Stimulated activated memory B cell treated with anti-CD40 and anti-IgM and Interleukin-4, amounts not matched to agents 10 μg/mL and 1 μg/mL and 100 μg/mL, for 72 hours (primary cell): ENCODE results near the gene PSD.

ENCODE experiments used
- ATAC-seq: fragments of 150-1000 bp; cut with Tn5 transposase; 2 replicates; pipeline ENCODE4 v1.10.0; 2021
- H3K27ac Mint-ChIP-seq: one replicate; pipeline ENCODE4 v1.8.0; 2022; ENCODE audit warnings: mild to moderate bottlenecking, mixed read lengths
- H3K27me3 Mint-ChIP-seq: one replicate; pipeline ENCODE4 v1.8.0; 2022; ENCODE audit warnings: mixed read lengths
- H3K36me3 Mint-ChIP-seq: one replicate; pipeline ENCODE4 v1.8.0; 2022; ENCODE audit warnings: mixed read lengths
- H3K4me1 Mint-ChIP-seq: one replicate; pipeline ENCODE4 v1.8.0; 2022; ENCODE audit warnings: mixed read lengths
- H3K4me3 Mint-ChIP-seq: one replicate; pipeline ENCODE4 v1.8.0; 2022; ENCODE audit warnings: mild to moderate bottlenecking, moderate library complexity, mixed read lengths
- H3K9me3 Mint-ChIP-seq: one replicate; pipeline ENCODE4 v1.8.0; 2022; ENCODE audit warnings: mixed read lengths

PSD gene

DNA sequence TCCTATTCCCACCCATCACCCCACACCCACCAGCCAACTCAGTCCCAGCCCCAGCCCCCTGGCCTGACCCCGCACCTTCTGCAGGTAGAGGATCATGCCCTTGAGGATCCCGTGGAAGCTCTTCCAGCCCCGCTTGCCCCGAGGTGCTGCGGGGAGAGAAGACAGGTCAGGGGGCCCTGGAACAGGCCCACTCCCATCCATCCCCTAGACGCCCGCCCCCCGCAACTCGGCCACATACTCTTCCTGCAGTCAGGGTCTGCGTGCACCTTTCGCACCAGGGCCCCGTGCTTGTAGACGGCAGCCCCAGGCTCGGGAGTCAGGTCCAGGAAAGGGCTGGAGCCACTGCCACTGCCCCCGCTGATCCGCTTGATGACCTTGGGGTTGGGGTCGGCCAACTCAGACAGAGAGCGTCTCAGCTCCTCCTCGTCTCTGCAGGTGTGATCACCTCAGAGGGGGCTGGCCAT lies 13.4 kb downstream of the PSD start:
- peaks cover 25% of the 10 kb centered on the region for H3K36me3 Mint-ChIP-seq
- peak overlapping the region; percentile 19 for H3K27ac Mint-ChIP-seq
- H3K4me3 Mint-ChIP-seq, result no peak overlapping the region
- H3K9me3 Mint-ChIP-seq, result no peaks in the 10 kb centered on the region
- H3K27me3 Mint-ChIP-seq, result peaks cover 33% of the 10 kb centered on the region
- H3K4me1 Mint-ChIP-seq, result peaks cover 47% of the 10 kb centered on the region
- no peak for ATAC-seq

DNA sequence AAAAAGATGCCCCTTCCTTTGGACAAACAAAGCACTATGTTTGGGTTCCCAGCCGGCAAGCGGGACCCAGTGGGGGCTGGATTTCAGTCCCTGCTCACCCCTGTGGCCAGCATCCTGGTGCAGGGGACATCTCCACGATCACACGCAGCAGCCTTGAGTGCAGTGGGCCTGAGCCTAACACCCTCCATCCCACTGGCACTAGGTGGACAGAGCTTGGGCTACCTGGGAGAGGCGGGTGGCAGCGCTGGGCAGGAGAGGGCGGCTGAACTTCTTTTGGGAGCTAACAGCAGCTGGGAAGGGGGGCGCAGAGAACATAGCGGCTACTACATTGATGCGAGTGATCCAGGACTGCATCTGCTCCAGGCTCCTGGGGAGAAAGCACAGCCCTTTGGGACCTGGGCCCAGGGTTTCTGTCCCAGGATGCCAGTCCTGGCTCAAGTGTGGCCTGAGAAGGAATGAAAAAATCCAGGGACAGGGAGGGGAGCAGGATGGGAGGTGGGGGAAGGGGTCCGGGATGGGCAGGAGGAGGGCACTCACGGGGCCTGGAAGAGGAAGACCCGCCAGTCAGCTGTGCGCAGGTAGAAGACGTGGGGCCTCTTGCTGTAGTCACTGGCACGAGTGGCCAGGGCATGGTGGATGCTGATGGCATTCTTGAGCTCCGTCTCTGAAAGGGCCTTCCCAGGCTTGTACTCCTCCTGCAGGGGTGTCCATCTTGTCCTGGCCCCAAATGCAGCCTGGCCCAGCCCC lies 14.1 kb downstream of the PSD start:
- peaks cover 47% of the 10 kb centered on the region for H3K4me1 Mint-ChIP-seq
- no peak overlapping the region for H3K4me3 Mint-ChIP-seq
- ATAC-seq, result no peak
- H3K36me3 Mint-ChIP-seq, result peaks cover 31% of the 10 kb centered on the region
- no peaks in the 10 kb centered on the region for H3K9me3 Mint-ChIP-seq
- H3K27me3 Mint-ChIP-seq, result peaks cover 27% of the 10 kb centered on the region
- peak overlapping the region; percentile 19 for H3K27ac Mint-ChIP-seq

DNA sequence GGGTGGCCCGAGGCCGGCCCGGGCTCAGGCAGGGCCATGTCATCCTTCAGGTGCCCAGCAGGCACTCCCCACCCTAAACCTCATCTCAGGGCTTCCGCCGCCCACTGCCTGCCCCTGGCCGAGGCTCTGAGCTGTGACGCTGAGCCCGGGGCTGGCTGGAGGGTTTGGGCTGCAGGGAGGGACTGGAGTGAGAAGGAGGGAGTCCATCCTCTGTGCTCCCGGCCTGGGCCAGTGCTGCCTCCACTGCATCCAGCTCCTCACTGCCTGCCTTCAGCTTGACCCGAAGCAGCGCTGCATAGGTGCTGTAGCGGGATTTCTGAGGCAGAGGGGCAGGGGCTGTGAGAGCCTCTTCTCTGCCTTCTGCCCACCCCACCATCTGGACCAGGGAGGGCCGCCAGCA lies 15.5 kb downstream of the PSD start:
- H3K27me3 Mint-ChIP-seq, result peaks cover 15% of the 10 kb centered on the region
- ATAC-seq, result no peak
- H3K4me3 Mint-ChIP-seq, result no peak overlapping the region
- peaks cover 49% of the 10 kb centered on the region for H3K4me1 Mint-ChIP-seq
- no peaks in the 10 kb centered on the region for H3K9me3 Mint-ChIP-seq
- no peak overlapping the region for H3K27ac Mint-ChIP-seq
- H3K36me3 Mint-ChIP-seq, result peaks cover 42% of the 10 kb centered on the region

DNA sequence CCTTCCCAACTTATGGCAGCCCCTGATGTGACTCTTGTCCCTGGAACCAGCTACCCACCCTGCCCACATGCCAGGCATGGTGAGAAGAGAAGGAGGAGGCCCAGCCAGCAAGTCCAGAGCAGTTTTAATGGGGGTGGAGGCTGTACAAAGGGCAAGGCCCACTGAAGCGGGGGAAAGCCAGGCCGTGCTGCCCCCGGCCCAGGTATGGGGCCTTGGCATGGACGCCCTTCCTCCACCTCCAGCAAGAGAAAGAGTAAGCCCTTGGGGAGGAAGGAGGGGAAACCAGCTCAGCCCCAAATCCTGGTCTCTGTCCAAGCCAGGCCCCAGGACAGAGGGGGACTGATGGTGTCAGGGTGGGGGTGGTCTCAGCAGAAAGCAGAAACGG lies 16.1 kb downstream of the PSD start:
- Mint-ChIP-seq H3K36me3 (peaks cover 48% of the 10 kb centered on the region), H3K4me3 (no peak overlapping the region), H3K4me1 (peaks cover 54% of the 10 kb centered on the region), H3K9me3 (no peaks in the 10 kb centered on the region), H3K27me3 (peaks cover 9% of the 10 kb centered on the region), H3K27ac (no peak overlapping the region)
- ATAC-seq, result no peak

DNA sequence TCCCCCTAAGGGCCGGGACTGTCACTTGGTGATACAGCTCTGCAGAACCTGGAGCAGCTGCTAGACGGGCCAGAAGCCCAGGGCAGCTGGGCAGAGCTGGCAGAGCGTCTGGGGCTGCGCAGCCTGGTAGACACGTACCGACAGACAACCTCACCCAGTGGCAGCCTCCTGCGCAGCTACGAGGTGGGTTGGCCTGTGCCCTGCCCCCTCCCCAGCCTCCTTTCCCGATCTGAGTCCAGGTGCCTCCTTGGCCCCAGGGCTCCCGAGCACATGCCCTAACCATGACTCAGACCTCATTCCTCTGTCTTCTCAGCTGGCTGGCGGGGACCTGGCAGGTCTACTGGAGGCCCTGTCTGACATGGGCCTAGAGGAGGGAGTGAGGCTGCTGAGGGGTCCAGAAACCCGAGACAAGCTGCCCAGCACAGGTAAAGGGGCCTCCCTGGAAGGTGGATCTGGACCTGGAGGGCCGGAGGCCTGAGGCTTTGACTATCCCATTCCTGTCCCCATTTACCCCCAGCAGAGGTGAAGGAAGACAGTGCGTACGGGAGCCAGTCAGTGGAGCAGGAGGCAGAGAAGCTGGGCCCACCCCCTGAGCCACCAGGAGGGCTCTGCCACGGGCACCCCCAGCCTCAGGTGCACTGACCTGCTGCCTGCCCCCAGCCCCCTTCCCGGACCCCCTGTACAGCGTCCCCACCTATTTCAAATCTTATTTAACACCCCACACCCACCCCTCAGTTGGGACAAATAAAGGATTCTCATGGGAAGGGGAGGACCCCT lies 16.7 kb downstream of the PSD start:
- no peak for ATAC-seq
- Mint-ChIP-seq H3K4me1 (peaks cover 60% of the 10 kb centered on the region), H3K9me3 (no peaks in the 10 kb centered on the region), H3K4me3 (peak overlapping the region; percentile 15), H3K27ac (no peak overlapping the region), H3K36me3 (peaks cover 54% of the 10 kb centered on the region), H3K27me3 (peaks cover 3% of the 10 kb centered on the region)

DNA sequence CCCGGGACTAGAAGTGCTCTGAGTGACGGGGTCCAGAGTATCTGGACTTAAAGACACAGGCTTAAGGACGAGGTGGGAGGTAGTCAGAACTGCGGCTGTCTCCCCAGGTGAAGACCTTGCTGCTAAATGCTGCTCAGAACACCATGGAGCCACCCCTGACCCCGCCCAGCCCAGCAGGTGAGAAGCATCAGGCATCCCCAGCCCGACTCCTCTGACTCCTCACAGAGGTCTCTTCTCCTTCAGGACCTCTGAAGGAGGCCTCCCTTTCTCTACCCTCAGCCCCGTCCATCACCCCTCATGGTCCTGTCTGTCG lies 17.3 kb downstream of the PSD start:
- Mint-ChIP-seq H3K9me3 (no peaks in the 10 kb centered on the region), H3K27me3 (no peaks in the 10 kb centered on the region), H3K4me1 (peaks cover 66% of the 10 kb centered on the region), H3K4me3 (peak overlapping the region; percentile 15), H3K27ac (no peak overlapping the region), H3K36me3 (peaks cover 60% of the 10 kb centered on the region)
- no peak for ATAC-seq

DNA sequence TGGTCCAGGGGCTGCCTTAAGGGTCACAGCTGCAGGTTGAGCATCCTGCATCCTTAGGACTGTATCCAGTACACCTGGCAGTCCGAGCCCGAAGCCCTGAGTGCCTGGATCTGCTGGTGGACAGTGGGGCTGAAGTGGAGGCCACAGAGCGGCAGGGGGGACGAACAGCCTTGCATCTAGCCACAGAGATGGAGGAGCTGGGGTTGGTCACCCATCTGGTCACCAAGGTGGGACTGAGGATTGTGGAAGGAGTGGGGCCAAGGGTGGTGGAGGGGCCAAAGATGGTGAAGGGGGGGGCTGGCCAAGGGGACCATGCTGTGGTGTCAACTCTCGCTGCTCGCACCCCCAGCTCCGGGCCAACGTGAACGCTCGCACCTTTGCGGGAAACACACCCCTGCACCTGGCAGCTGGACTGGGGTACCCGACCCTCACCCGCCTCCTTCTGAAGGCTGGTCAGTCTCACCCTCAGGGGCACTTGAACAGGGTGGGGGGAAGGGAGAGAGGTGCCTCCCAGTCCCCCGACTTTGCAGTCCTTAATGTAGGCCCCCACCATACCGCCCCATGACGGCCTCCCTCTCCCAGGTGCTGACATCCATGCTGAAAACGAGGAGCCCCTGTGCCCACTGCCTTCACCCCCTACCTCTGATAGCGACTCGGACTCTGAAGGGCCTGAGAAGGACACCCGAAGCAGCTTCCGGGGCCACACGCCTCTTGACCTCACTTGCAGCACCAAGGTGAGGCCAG lies 17.8 kb downstream of the PSD start:
- Mint-ChIP-seq H3K9me3 (no peaks in the 10 kb centered on the region), H3K4me1 (peaks cover 70% of the 10 kb centered on the region), H3K27ac (no peak overlapping the region), H3K36me3 (peaks cover 66% of the 10 kb centered on the region), H3K4me3 (peak overlapping the region; percentile 94), H3K27me3 (no peaks in the 10 kb centered on the region)
- no peak for ATAC-seq

DNA sequence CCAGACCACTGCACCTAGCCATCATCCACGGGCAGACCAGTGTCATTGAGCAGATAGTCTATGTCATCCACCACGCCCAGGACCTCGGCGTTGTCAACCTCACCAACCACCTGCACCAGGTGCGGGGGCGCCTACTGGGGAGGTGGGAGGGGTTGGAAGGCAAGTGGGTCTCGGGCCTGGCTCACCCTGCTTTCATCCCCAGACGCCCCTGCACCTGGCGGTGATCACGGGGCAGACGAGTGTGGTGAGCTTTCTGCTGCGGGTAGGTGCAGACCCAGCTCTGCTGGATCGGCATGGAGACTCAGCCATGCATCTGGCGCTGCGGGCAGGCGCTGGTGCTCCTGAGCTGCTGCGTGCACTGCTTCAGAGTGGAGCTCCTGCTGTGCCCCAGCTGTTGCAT lies 18.5 kb downstream of the PSD start:
- Mint-ChIP-seq H3K4me3 (peak overlapping the region; percentile 94), H3K4me1 (peaks cover 70% of the 10 kb centered on the region), H3K9me3 (no peaks in the 10 kb centered on the region), H3K27me3 (no peaks in the 10 kb centered on the region), H3K27ac (peak overlapping the region; percentile 85), H3K36me3 (peaks cover 66% of the 10 kb centered on the region)
- ATAC-seq, result no peak

DNA sequence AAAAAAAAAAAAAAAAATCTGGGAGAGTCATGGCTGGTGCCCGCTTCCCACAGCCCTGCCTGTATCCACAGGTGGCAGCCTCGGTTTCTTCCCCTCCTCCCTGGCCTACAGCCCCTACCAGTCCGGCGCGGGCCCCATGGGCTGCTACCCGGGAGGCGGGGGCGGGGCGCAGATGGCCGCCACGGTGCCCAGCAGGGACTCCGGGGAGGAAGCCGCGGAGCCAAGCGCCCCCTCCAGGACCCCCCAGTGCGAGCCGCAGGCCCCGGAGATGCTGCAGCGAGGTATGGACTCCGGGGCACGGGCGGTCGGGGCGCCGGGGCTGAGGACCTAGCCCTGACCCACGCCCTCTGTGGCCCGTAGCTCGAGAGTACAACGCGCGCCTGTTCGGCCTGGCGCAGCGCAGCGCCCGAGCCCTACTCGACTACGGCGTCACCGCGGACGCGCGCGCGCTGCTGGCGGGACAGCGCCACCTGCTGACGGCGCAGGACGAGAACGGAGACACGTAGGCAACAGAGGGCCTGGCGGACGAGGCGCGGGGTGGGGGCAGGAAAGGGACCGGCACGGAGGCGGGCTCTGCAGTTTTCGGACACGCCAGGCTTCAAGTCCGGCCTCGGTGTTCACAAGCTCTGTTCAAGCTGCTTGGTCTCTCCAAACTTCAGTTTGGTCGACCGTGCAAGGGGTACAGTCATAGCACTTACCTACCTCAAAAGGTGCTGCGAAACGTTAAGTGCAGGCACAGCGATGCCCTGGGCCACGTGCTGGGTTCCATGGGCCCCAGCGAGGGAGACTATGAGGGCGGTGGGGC lies 19.2 kb downstream of the PSD start:
- ATAC-seq, result peak; percentile 64
- Mint-ChIP-seq H3K4me1 (peaks cover 70% of the 10 kb centered on the region), H3K9me3 (no peaks in the 10 kb centered on the region), H3K36me3 (peaks cover 66% of the 10 kb centered on the region), H3K27ac (peak overlapping the region; percentile 85), H3K4me3 (peak overlapping the region; percentile 94), H3K27me3 (no peaks in the 10 kb centered on the region)

DNA sequence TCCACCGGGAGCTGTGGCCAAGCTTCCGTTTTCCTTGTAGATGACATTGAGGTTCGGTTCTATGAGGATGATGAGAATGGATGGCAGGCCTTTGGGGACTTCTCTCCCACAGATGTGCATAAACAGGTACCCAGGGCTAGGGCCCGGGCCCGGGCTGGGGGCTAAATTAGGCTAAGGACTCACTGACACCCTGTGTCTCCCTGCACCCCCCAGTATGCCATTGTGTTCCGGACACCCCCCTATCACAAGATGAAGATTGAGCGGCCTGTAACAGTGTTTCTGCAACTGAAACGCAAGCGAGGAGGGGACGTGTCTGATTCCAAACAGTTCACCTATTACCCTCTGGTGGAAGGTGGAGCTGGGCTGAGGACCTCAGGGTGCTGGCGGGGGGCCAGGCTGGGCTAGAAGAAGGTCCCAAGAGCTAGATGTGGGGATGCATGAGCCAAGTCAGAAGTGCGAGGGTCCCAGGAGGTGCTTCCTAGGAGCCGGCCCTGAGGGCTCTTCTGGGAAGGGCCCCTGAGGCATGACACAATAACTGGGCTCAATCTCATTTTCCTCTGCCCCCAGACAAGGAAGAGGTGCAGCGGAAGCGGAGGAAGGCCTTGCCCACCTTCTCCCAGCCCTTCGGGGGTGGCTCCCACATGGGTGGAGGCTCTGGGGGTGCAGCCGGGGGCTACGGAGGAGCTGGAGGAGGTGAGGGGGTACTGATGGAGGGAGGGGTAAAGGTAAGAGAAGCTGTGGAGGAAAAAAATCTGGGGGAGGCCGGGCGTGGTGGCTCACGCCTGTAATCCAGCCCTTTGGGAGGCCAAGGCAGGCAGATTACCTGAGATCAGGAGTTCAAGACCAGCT lies 20.2 kb downstream of the PSD start:
- Mint-ChIP-seq H3K27me3 (no peaks in the 10 kb centered on the region), H3K36me3 (peaks cover 66% of the 10 kb centered on the region), H3K4me1 (peaks cover 70% of the 10 kb centered on the region), H3K4me3 (peak overlapping the region; percentile 94), H3K27ac (peak overlapping the region; percentile 85), H3K9me3 (no peaks in the 10 kb centered on the region)
- ATAC-seq, result no peak

DNA sequence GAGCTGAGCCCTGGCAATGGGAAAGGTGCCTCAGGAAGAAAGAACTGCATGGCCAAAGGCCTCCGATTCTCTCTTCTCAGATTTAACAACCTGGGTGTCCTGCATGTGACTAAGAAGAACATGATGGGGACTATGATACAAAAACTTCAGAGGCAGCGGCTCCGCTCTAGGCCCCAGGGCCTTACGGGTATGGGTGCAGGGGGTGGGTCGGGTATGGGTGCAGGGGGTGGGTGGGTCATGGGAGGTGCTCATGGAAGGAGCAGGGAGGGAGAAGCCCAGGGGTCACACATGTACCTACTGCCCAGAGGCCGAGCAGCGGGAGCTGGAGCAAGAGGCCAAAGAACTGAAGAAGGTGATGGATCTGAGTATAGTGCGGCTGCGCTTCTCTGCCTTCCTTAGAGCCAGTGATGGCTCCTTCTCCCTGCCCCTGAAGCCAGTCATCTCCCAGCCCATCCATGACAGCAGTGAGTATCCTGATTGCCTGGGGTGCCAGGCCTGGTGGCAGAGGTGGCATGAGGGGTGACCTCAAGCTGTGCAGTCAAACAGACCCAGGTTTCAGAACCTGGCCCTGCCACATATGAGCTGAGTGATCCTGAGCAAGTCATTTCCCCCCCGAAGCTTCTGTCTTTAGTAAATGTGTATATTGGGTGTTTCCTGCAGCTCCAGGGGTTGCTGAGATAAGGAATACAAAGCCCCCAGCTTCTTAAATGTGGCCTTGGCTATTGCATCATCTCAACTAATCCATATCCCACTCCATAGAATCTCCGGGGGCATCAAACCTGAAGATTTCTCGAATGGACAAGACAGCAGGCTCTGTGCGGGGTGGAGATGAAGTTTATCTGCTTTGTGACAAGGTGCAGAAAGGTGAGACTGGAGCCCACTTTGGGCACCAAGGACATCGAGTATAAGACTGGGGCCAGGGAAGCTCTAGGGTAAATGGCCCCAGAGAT lies 21.1 kb downstream of the PSD start:
- Mint-ChIP-seq H3K27me3 (no peaks in the 10 kb centered on the region), H3K4me1 (peaks cover 72% of the 10 kb centered on the region), H3K27ac (peak overlapping the region; percentile 99), H3K9me3 (no peaks in the 10 kb centered on the region), H3K4me3 (peak overlapping the region; percentile 94), H3K36me3 (peaks cover 64% of the 10 kb centered on the region)
- no peak for ATAC-seq

DNA sequence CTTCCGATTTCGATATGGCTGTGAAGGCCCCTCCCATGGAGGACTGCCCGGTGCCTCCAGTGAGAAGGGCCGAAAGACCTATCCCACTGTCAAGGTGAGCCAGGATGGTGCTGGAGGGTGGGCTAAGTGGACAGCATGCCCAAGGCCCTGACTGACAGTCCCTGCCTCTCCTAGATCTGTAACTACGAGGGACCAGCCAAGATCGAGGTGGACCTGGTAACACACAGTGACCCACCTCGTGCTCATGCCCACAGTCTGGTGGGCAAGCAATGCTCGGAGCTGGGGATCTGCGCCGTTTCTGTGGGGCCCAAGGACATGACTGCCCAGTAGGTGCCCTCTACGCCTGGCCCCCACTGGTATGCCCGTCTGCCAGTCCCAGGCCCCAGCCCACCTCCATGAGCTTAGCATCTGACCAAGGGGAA lies 21.8 kb downstream of the PSD start:
- H3K27me3 Mint-ChIP-seq, result no peaks in the 10 kb centered on the region
- no peak for ATAC-seq
- peak overlapping the region; percentile 94 for H3K4me3 Mint-ChIP-seq
- H3K9me3 Mint-ChIP-seq, result no peaks in the 10 kb centered on the region
- peak overlapping the region; percentile 99 for H3K27ac Mint-ChIP-seq
- H3K4me1 Mint-ChIP-seq, result peaks cover 68% of the 10 kb centered on the region
- H3K36me3 Mint-ChIP-seq, result peaks cover 56% of the 10 kb centered on the region

DNA sequence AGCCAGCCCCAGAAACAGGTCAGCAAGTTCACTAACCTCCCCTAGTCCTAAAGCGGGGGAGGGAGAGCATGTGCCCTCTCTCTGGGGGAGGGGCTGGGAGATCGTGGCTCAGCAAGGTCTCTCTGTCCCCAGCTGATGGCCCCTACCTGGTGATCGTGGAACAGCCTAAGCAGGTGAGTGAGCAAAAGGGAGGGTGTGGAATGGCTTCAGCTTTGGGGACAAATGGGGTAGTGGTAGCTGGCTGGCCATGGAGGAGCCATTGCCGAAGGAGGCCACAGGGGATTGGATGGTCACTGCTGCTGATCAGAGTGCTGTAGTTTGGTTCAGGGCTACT lies 22.3 kb downstream of the PSD start:
- peaks cover 64% of the 10 kb centered on the region for H3K4me1 Mint-ChIP-seq
- peaks cover 52% of the 10 kb centered on the region for H3K36me3 Mint-ChIP-seq

More for the DNA sequence above, 22.3 kb downstream of the PSD start:
- peak overlapping the region; percentile 99 for H3K27ac Mint-ChIP-seq
- peak overlapping the region; percentile 94 for H3K4me3 Mint-ChIP-seq
- ATAC-seq, result no peak
- H3K27me3 Mint-ChIP-seq, result no peaks in the 10 kb centered on the region
- no peaks in the 10 kb centered on the region for H3K9me3 Mint-ChIP-seq
